Measurements from ENCODE around the gene NLRP9.

Gene NLRP9

DNA sequence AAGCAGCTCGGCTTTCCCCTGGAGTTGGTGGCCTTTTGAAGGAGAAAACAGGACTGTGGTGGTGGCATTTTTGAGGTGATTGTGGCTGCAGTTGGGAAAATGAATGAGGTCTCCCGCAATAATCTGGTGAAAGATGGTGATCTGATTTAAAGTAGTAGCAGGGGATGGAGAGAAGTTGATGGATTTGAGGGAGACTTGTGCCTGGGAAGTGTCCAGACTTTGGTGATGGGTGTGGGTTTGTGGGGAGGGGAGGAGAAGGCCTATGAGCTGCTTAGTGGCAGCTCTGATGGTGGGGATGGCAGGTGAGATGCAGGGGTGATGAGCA lies 67.2 kb downstream of the NLRP9 start:
- DNase-seq (ENCODE audit: low read depth), result no peak
- no peak overlapping the region for H3K4me3 ChIP-seq (ENCODE audit: low read length)
- TF ChIP-seq CTCF (IDR thresholded peaks at IDR 0.05; ENCODE audit: insufficient read depth, low read depth, low read length, missing control alignments), result no peak

GRCh38 chr19:55670280-55671053 lies 67.7 kb downstream of the NLRP9 start:
- no peak for TF ChIP-seq CTCF (IDR thresholded peaks at IDR 0.05; ENCODE audit: insufficient read depth, low read depth, low read length, missing control alignments)
- no peak overlapping the region for H3K4me3 ChIP-seq (ENCODE audit: low read length)
- peak; percentile 29 for DNase-seq (ENCODE audit: low read depth)

DNA sequence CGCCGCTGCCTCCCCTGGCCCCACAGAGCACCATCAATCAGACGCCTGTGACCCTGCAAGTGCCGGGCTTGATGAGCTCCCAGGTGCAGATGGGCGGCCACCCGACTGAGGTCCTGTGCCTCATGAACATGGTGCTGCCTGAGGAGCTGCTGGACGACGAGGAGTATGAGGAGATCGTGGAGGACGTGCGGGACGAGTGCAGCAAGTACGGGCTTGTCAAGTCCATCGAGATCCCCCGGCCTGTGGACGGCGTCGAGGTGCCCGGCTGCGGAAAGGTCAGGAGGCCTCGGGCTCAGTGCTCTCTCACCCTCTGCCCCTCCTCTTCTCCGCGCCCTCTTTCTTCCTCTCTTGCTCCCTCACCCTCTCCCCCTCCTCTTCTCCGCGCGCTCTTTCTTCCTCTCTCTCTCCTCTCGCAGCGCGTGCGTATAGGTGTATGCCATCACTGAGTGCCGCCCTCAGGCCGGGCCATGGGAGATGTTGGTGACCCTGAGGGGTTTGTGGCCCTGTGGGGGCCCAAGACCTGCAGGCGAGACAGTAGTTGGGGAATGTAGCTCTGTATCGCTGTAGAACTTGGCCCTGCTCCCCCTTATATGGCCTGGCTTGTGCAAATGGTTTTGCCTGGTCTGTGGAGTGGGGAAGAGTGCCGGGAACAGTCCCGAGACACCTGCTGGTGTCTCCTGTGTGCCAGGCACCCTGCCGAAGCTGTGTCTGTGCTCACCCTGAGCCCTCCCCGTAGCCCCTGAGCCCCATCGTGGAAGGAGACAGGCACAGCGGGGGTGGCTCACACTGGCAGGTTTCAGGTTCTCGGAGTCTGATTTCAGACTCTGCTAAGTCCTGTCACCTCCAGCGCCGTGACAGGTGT lies 68.6 kb downstream of the NLRP9 start:
- DNase-seq (ENCODE audit: low read depth), result no peak
- no peak overlapping the region for H3K4me3 ChIP-seq (ENCODE audit: low read length)
- no peak for TF ChIP-seq CTCF (IDR thresholded peaks at IDR 0.05; ENCODE audit: insufficient read depth, low read depth, low read length, missing control alignments)

GRCh38 chr19:55668603-55669348 lies 69.4 kb downstream of the NLRP9 start:
- no peak overlapping the region for H3K4me3 ChIP-seq (ENCODE audit: low read length)

DNA sequence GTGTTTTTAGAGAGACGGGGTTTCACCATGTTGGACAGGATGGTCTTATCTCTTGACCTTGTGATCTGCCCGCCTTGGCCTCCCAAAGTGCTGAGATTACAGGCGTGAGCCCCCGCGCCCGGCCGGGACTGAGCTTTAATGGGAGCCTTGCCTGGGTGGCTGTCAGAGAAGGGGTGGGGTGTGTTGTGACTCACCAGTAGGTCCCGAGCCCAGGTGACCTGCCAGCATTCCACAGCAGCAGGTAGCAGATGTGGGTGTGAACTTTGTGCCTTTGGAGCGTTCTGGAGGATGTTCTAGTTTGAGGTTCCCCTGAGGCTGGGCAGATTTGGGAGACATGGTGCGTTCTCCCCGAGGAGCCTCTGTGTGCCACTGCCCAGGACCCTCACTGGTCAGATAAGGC lies 70.2 kb downstream of the NLRP9 start:
- no peak for TF ChIP-seq CTCF (IDR thresholded peaks at IDR 0.05; ENCODE audit: insufficient read depth, low read depth, low read length, missing control alignments)
- H3K4me3 ChIP-seq (ENCODE audit: low read length), result no peak overlapping the region
- peak; percentile 67 for DNase-seq (ENCODE audit: low read depth)

More at GRCh38 chr19:55668603-55669348, 69.4 kb downstream of the NLRP9 start:
- DNase-seq (ENCODE audit: low read depth), result no peak
- no peak for TF ChIP-seq CTCF (IDR thresholded peaks at IDR 0.05; ENCODE audit: insufficient read depth, low read depth, low read length, missing control alignments)

DNA sequence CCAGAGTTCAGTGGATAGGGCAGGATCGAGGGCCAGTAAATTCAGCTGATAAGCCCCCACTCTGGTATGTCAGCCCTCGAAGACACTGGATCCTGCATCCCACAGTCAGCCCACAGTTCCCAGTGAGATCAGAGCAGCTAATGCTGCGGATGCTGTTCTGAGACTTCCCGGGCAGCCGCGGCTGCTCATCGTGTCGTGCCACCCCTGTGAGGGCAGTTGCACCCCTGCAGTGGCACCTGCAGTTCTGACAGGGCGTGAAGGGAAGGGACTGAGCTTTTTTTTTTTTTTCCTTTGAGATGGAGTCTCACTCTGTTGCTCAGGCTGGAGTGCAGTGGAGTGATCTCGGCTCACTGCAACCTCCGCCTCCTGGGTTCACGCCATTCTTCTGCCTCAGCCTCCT lies 70.7 kb downstream of the NLRP9 start:
- no peak for TF ChIP-seq CTCF (IDR thresholded peaks at IDR 0.05; ENCODE audit: insufficient read depth, low read depth, low read length, missing control alignments)

More for the DNA sequence above, 70.7 kb downstream of the NLRP9 start:
- DNase-seq (ENCODE audit: low read depth), result no peak
- H3K4me3 ChIP-seq (ENCODE audit: low read length), result no peak overlapping the region
